ENCODE results near the gene CDC6.

GRCh38 chr17:40330850-40331470 is 43.3 kb downstream of the CDC6 start:
- TF ChIP-seq, protein P1, sequence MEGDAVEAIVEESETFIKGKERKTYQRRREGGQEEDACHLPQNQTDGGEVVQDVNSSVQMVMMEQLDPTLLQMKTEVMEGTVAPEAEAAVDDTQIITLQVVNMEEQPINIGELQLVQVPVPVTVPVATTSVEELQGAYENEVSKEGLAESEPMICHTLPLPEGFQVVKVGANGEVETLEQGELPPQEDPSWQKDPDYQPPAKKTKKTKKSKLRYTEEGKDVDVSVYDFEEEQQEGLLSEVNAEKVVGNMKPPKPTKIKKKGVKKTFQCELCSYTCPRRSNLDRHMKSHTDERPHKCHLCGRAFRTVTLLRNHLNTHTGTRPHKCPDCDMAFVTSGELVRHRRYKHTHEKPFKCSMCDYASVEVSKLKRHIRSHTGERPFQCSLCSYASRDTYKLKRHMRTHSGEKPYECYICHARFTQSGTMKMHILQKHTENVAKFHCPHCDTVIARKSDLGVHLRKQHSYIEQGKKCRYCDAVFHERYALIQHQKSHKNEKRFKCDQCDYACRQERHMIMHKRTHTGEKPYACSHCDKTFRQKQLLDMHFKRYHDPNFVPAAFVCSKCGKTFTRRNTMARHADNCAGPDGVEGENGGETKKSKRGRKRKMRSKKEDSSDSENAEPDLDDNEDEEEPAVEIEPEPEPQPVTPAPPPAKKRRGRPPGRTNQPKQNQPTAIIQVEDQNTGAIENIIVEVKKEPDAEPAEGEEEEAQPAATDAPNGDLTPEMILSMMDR (IDR thresholded peaks at IDR 0.05): no peak
- no peak for TF ChIP-seq POLR2A (IDR thresholded peaks at IDR 0.05)
